ENCODE data around the gene FXYD6.

- TF ChIP-seq REST (IDR thresholded peaks at IDR 0.05) (no peak), CTCF (IDR thresholded peaks at IDR 0.05; ENCODE audit: low read depth, low read length, missing input control) (no peak), YY1 (IDR thresholded peaks at IDR 0.05) (no peak), TAF1 (conservative IDR thresholded peaks at IDR 0.05) (no peak), JUND (IDR thresholded peaks at IDR 0.05) (no peak), GABPA (IDR thresholded peaks at IDR 0.05 in 1 of 2, conservative IDR thresholded peaks at IDR 0.05 in 1 of 2) (no peak), ZBTB33 (IDR thresholded peaks at IDR 0.05) (no peak), MAX (IDR thresholded peaks at IDR 0.05) (no peak)
These were observed 38.6 kb upstream of the FXYD6 start for GRCh38 chr11:117914991-117915618.
